ENCODE results near the gene LRRD1.
"Not testable (repeated sequence)": the region's sequence is repeated elsewhere in the genome, so short reads cannot be mapped to it uniquely, and the experiment has no call there.

The LRRD1 gene

DNA sequence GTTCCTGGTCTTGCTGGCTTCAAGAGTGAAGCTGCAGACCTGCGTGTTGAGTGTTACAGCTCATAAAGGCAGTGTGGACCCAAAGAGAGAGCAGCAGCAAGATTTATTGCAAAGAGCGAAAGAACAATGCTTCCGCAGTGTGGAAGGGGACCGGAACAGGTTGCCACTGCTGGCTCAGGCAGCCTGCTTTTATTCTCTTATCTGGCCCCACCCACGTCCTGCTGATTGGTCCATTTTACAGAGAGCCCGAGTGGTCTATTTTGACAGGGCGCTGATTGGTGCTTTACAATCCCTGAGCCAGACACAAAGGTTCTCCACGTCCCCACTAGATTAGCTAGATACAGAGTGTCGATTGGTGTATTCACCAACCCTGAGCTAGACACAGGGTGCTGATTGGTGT is 36.2 kb downstream of the LRRD1 start:
- DNase-seq (ENCODE audit: low spot score) = not testable (repeated sequence)

DNA sequence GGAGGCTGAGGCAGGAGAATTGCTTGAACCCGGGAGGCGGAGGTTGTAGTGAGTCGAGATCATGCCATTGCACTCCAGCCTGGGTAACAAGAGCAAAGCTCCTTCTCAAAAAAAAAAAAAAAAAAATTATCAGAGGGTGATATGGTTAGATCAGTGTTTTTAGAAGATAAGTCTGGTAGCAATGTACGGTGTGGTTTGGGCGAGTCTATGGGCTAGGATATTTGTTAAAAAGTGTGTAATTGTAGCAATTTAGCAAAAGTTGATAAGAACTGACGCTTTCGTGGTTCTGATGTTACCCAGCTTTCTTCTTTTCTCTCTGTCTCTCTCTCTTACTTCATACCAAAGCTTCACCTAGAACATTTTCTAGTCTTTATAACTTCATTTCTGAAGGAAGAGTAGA is 37.8 kb downstream of the LRRD1 start:
- DNase-seq (ENCODE audit: low spot score) = no peak

DNA sequence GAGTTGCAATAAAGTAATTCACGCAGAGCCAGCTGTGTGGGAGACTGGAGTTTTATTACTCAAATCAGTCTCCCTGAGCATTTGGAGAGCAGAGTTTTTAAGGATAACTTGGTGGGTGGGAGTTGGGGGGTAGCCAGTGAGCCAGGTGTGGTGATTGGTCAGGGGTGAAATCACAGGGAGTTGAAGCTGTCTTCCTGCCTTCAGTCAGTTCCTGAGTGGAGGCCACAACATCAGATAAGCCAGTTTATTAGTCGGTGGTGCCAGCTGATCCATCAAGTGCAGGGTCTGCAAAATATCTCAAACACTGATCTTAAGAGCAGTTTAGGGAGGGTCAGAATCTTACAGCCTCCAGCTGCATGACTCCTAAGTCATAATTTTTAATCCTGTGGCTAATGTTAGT is 41.4 kb downstream of the LRRD1 start:
- DNase-seq (ENCODE audit: low spot score) = peak; percentile 92

DNA sequence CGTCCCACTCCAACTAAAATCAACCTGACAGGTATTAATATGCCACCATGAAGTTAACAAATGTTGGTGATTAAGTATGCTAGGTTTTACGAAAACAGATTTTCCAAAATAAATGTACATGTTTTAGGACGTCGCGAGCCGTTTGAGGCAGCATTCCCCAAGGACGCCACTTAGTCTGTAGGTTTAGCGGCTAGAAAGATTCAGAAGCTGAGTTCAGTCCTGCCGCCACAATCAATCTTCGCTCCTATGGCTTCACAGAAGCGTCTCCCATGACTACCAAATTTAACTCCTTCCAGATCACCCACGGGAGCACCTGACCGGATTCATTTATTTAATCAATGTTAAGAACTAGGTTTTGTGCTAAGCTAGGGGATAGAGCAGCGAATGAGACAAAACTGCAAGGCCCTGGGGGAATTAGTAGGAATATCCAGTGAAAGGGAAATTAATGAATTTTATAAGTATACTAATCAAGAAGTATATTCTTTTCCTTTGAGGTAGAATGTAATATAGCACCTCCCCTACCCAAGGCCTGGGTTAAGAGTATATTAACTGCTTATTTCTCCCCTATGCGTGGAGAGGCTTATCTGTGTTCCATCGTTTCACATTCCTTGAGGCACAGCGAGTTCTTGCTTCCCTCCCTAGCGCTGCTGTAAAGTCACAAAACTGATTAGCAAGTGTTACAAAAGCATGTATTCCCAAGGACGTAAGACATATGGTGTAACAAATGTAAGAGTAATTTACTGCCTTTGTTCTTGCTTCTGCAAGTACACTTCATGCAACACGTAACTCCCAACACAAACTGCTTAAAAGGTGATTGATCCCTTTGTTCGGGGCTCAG is 43.7 kb downstream of the LRRD1 start:
- DNase-seq (ENCODE audit: low spot score) = peak; percentile 45

DNA sequence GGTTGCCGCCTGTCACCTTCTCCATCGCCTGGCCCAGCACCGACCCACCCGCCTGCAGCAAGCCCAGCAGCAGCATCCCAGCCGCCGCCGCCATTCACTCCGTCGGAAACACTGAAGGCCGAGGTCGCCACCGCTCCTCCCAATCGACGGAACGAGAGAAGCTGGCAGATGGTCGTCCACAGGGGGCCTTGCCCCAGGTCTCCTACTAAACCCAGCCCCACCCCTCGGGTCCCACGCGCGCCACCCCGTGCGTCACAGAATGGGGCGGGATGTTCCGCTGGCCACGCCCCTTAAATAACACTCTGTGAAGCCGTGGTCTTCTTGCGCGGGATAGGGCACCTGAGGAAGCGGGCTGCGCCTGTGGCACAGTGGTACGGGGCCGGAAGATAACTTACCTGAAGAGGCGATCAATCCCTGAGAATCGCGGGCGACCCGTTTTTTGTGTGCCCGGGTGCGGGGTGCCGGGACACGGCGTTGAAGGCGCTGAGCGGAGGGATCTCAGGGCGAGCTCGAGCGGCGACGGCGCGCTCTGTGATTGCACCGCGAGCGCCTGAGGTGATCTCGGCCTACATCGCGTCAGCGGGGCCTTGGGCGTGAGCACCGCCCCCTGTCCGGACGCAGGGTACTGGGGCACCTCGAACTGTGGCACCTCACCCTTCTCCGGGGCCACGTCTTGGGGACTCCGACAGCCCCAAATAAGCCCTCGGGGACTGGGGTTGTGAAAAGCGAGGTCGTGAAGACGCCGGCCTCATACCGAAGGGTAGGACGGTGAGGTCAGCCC is 44.5 kb downstream of the LRRD1 start, which contains the start of gene CYP51A1:
TSS of gene CYP51A1 (minus strand) at position 207 of the 781 bp plus-strand sequence. CDS start at position 94, 113 bp downstream.
- peak; percentile 92 for DNase-seq (ENCODE audit: low spot score)

DNA sequence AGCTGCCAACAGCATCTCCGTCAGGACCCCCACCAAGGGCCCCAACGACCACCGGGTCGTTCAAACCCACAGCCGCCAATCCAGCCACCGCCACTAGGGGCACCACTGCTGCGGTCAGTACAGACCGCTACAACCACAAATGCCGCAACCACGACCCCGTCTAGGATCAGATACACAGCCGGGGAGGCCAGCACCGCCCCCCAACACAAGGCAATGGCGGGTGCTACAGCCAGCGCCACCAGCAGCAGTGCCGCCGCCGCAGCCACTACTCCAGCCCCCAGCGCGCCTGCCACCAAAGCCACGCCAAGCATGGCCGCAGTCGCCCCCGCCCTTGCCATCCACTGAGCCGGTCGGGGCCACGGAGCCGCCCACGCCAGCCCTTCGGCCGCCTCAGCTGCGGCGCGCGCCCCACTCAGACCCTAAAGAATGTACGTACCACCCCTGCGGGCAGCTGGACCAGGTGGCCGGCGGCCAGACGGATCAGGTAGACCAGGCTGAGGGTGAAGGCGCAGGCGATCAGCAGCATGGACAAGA is 45.1 kb downstream of the LRRD1 start:
- peak; percentile 90 for DNase-seq (ENCODE audit: low spot score)

DNA sequence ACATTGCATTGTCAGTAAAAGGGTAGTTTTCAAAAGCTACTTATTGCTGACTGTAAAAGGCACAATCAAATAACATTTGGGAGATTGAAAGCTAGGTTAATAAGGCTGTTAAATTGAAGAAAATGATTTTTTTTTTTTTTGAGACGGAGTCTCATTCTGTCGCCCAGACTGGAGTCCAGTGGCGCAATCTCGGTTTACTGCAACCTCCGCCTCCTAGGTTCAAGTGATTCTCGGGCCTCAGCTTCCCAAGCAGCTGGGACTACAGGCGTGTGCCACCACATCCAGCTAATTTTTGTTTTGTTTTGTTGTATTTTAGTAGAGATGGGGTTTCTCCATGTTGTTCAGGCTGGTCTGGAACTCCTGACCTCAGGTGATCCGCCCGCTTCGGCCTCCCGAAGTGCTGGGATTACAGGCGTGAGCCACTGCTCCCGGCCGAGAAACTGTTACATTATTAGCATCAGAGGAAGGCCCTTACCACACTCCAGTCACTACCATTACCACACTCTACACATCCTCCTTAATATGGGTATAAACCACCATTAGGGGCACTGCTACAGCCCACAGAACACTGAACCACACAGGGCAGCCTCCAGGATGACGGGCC is 45.7 kb downstream of the LRRD1 start:
- DNase-seq (ENCODE audit: low spot score) = peak; percentile 12

DNA sequence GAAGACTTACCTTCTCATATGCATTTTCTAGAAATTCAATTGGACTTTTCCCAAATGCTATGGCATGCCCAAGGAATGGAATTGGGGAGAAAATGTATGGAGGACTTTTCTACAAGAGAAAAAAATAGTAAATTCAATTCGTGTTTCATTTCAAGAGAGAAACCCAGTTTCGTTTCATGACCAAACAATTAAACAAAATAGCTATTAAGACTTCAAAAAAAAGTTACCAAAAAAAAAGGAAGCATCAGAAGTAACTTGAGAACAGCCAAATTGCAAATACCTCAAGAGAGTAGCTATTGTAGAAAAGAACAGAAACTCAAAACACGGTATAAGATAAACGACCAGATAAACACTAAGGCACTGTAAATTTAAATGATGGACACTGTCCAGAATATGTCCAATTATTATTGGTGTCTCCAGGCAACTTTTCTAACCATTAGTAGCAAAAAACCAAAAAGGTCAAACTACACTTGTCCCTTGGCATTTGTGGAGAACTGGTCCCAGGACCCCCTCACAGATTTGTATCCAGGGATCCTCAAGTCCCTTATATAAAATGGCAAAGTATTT is 47.1 kb downstream of the LRRD1 start:
- DNase-seq (ENCODE audit: low spot score) = no peak

DNA sequence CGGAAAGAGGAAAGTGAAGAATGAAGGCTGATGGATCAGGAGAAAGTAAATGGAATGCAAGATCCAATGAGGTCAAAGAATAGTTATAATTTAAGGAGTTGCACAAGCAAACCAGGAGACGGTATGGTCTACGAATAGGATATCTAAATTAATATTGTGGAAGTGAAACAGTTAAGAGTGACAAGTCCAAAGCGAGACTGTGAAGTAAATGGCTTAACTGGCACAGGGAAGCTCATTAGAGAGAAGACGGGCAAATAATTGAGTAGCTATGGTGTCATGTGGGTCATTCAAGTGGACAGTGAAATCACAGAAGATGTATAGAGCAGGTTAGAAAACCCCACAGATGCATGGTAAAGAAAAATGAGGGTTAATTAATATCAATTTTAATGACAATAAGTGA is 47.8 kb downstream of the LRRD1 start:
- no peak for DNase-seq (ENCODE audit: low spot score)

DNA sequence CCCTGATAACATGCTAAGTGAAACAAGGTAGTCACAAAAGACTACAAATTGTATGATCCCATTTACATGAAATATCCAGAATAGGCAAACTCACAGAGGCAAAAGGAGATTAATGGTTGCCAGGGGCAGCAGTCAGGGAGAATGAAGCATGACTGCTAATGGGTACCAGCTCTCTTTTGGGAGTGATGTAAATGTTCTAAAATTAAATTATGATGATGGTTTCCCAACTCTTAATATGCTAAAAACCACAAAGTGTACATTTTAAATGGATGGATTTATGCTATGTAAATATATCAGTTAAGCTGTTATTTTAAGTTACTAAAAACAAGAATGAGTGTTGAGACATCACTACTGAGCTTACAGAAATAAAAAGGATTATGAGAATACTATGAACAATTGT is 57.3 kb downstream of the LRRD1 start:
- no peak for DNase-seq (ENCODE audit: low spot score)

DNA sequence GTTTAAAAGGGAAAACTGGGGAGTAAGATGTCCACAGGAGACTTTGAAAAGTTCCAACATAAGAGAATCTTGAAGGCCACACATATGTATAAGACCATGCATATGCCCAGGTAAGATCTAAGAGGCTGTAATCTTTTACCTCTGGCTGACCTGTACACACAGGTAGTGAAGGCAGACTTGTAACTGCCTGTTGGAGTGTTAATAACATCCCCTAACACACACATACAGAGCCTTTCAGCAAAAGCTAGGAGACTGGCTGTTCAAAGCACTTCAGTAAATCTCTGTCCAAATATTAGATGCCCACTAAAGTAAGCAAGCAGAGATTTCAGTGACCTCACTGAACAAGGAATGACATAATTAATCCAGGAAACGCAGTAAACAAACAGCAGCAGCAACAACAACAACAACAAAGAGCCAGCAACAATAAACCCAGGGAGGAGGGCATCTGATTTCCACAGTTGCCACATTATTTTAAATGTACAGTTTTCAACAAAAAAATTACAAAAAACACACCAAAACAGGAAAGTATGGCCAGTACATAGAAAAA is 59.7 kb downstream of the LRRD1 start:
- no peak for DNase-seq (ENCODE audit: low spot score)

DNA sequence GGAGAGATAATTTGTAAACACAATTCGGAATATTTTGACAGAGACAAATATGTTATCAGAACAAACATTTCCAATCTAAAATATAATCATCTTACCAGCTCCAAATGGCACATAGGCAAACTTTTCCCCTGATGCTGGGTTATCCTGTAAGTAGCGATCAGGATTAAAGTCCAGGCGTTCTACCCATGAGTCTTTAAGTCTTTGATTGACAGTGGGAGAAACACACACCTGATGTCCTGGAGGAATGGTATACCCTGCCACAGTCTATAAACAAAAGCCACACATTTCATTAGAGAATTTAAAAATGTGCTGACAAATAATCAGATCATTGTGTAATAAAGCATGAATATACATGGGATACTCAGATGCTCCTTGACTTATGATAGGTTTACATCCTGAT is 62.0 kb downstream of the LRRD1 start:
- no peak for DNase-seq (ENCODE audit: low spot score)

DNA sequence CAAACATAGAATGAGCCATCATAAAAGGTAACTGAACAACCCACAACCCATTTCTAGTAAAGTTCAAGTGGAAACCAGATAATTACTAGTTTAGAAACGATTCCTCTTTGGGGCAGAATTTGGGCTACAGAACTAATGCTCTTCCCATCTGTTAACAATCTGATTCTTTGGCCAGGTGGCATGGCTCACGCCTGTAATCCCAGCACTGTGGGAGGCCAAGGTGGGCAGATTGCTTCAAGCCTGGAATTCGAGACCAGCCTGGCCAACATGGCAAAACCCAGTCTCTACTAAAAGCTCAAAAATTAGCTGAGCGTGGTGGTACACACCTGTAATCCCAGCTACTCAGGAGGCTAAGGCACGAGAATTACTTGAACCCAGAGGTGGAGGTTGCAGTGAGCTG is 63.1 kb downstream of the LRRD1 start:
- DNase-seq (ENCODE audit: low spot score) = no peak

DNA sequence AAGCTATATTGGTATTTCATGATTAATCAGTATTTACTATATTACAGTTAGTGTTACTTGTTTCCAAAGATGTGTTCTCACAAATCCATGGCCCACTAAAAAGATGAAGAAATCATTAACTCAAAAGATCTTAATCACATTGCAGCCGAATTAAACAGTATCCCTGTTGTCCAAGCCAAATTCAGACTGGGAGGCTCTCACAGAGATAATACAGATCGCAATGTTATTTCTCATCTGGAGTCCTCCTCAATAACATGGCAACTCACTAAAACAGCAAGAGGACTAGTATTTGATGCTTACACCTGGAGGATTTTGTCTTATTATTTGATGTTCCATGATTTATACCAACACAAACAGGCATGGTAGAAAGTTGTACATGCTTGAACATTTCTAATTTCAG is 68.1 kb downstream of the LRRD1 start:
- DNase-seq (ENCODE audit: low spot score) = no peak

DNA sequence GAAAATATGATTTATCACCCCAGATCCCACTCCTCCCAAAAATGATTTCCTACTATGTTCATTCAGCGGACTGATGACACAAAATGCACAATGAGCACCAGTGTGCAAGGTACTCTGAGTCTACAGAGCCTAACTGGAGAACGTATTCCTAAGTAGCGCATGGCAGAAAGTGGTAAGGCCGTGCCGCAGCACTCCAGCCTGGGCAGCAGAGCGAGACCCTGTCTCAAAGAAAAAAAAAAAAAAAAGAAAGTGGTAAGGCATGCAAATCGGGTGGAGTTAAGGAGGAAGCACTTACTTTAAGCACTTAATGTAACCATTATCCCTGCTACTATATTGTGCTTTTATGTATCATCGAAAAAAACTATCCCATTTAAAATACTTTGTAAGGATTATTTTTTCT is 70.1 kb downstream of the LRRD1 start:
- no peak for DNase-seq (ENCODE audit: low spot score)

DNA sequence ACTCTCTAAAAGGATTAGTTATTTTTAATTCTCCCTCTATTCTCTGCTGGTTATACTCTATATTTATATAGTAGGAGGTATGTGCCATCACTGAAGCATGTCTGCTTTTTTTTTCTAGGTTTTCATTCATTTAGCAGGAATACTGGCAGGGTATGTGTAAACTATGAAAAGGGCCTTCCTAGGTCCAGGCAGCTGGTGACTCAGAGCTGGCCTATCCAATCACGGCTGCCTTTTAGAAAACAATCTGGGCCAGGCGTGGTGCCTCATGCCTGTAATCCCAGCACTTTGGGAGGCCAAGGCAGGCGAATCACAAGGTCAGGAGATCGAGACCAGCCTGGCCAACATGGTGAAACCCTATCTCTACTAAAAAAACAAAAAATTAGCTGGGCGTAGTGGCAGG is 76.1 kb downstream of the LRRD1 start:
- DNase-seq (ENCODE audit: low spot score) = not testable (repeated sequence)

DNA sequence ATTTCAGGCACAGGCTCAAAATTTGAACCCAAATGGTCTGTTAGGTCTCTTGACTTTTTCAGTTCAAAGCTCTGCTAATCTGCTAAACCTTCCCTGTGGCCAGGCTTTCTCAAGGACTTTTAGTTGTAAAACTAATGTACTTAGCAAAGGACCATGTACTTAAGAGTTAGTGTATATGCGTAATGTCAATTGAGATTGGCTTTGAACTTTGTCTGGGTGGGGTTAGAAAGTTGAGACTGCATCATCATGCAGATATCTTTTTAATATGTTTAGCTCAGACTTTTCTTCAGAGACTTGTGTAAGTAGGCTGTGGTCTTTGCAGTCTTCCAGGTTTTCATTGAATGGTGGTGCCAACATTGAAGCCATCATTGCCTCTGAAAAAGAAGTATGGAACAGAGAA is 78.4 kb downstream of the LRRD1 start:
- DNase-seq (ENCODE audit: low spot score) = no peak

DNA sequence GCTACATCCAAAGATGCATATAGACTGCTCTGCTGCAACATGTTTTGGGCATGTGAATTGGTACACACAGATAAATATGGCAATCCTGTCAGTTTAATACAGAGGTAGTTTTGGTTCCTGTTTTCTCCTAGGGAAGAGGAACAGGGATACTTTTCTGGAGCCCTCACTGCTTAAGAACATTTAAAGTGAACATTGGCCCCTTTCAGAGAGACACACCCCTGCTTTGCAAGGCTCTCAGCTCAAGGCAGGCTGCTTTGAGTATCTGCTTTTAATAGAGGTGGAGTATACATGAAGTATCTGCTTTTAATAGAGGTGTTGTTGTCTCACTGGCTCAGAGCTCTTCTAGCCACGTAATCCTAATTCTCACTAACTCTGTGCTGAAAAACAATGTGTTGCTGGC is 83.6 kb downstream of the LRRD1 start:
- no peak for DNase-seq (ENCODE audit: low spot score)

Measured in SK-N-DZ (cell line).